IPS DF 4.7 (cell line): ENCODE data around the gene FRMD5.
"Not testable (repeated sequence)": the region's sequence is repeated elsewhere in the genome, so short reads cannot be mapped to it uniquely, and the experiment has no call there.

Source experiments
- DNase-seq: peaks from one replicate; pipeline ENCODE4 v3.0.0-alpha.2; 2013; ENCODE audit warnings: low spot score; ENCODE audit errors: extremely low read depth

FRMD5 gene

DNA sequence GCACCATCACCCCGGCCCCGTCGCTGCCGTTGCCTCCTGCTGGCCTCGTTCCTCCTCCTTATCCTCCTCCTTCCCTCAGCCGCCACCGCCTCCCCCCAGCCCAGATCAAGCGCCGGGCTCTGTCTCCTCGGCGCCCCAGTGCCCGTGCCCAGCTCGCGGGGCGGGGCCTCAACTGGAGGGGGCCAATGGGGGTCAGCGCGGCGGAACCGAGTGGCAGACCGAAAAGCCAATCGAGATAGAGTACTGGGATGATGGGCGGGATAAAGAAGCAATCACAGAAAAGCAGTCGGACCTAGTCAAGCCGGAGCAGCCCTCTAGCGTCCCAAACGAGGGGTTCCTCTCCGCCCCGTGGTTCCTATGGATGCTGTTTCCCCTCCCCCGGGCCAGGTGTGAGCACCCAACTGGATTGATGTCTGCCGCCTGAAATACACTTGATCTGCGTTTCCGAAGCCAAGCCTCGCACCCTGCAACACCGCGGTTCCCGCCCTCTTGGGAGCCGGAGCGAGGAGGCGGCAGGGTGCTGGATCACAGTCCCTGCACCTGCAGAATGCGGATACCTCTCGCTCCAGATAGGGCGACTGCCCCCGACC is at the start of gene FRMD5:
Gene FRMD5, minus strand, starts transcription at position 121 of the 590 bp plus-strand sequence.
- DNase-seq, result peak; percentile 87

DNA sequence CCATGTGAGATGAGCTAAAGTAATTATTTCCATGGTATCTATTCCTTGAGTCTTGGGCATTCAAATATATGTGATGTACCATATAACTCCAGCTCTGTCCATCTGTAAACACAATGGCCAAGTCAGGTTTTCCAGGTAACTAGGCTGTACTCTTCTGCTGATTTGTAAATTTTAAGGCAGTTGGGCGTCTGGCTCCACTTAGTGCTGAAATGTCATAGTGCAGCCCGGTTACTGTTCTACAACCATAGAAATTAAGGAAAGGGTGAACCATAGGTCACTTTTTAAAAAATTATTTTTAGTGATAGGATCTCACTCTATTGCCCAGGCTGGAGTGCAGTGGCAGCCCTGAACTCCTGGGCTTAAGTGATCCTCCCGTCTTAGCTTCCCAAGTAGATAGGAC is 48.8 kb upstream of the FRMD5 start:
- no peak for DNase-seq

DNA sequence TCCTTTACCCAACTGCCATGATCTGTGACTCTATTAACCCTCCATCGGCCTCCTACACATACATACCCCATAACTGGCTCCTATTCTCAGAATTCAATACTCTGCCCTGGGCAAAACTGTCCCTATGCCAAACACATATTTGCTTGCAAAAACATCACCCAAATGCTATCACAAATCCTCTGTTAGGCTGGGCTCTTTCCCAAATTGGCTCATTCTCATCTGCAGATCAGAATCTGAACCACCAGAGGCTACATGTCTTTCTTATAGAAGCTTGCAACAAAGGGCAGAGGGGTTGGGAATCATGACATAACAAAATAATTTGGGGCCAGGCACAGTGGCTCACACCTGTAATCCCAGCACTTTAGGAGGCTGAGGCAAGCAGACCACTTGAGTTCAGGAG is 48.1 kb upstream of the FRMD5 start:
- DNase-seq, result no peak

DNA sequence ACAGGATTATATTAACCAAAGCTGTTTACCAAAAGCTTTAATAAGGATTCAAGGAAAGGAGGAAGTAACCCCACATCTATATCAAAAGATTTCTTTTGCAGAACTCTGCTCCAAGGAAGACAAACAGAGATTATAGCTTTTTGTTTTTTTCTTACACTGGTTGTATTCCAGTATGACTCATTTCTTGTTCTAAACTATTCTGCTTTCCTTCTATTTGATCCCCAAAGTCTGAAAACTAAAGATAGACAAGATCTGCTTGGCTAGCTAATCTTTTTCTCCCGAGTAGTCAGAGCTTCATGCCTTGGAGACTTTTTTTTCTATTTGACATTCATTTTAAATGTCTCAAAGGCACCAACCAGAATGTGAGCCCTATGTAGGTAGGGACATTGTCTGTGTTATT is 36.8 kb upstream of the FRMD5 start:
- no peak for DNase-seq

DNA sequence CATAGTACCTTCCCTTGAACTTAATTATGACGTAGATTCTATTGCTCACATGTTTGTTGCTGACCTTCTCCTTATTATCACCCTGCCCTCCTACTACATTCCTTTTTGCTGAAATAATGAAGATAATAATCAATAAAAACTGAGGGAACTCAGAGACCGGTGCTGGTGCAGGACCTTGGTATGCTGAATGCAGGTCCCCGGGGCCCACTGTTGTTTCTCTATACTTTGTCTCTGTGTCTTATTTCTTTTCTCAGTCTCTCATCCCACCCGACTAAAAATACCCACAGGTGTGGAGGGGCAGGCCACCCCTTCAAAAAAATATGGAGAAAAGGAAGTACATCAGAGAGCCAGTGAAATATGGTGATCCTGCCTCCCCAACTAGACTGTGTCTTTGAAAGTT is 34.2 kb upstream of the FRMD5 start:
- not testable (repeated sequence) for DNase-seq

DNA sequence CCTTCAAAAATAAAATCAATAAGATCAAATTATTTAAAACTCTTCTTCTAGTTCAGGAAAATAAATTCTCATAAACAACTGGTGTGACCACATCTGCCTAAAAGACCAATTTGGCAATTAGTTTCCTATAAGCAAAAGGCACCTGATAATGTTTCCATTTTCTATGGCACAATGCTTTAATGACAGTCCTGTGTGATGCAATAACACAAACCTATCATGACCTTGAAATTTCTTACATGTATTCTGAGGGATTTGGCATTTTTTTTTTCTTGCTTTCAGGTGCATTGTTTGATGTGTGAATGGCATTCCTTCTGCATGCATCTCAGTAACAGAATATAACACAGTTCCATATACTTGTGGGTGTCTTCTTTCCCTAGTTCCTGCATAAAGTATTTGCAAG is 32.5 kb upstream of the FRMD5 start:
- no peak for DNase-seq

DNA sequence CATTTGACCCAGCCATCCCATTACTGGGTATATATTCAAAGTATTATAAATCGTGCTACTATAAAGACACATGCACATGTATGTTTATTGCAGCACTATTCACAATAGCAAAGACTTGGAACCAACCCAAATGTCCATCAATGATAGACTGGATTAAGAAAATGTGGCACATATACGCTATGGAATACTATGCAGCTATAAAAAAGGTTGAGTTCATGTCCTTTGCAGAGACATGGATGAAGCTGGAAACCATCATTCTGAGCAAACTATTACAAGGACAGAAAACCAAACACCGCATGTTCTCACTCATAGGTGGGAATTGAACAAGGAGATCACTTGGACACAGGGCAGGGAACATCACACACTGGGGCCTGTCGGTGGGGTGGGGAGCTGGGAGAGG is 31.9 kb upstream of the FRMD5 start:
- not testable (repeated sequence) for DNase-seq

DNA sequence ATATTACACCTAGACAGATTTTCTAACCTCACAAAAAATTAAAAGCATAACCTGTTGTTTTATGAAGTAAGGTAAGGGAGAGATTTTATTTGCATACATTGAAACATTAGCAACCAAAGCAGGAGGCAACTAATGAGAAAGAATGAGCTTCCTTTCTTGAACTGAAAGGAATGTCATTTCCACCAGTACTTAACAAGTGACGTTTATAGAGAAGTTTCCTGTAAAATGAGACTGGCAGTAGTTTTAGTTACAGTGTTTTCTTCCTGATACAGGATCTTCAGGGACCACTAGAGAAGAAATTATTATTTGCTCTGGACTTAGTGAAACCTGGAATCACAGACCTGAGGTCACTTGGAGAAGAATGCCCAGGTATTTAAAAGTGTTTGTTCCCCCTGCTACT is 27.4 kb upstream of the FRMD5 start:
- no peak for DNase-seq

DNA sequence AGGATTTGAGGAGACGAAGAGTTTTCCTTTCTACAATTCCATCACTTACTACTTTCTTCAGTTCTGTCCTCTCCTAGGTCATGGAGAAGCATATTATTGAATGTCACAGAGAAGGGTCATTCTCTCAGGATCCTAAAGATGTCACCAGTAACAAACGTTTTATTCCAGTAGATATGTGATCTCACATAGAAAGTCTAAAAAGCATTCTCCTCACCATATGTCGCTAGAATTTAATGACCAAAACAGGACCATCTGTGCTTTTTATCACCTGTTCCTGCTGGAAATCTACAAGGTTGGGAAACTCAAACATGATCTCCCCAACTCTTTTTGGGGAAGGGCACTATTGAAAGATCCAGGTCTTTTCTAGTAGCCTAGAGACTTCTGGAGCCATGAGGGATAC is 24.0 kb upstream of the FRMD5 start:
- no peak for DNase-seq

DNA sequence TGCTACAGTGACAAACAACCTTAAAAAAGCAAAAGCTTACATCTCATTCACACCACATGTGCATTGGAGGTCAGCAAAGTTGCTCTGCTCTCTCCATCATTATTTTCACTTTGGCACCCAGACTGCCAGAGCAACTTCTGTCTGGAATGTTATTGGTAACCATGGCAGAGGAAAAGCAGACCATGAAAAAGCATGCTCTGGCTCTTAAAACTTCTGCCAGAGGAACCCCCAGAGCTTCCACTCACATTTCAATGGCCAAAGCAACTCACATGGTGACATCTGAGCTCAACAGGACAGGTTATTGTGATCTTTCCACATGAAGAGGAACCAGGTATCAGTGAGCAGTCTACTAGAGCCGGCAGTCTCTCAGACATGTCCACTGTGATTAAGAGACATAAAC is 21.9 kb upstream of the FRMD5 start:
- DNase-seq, result no peak

DNA sequence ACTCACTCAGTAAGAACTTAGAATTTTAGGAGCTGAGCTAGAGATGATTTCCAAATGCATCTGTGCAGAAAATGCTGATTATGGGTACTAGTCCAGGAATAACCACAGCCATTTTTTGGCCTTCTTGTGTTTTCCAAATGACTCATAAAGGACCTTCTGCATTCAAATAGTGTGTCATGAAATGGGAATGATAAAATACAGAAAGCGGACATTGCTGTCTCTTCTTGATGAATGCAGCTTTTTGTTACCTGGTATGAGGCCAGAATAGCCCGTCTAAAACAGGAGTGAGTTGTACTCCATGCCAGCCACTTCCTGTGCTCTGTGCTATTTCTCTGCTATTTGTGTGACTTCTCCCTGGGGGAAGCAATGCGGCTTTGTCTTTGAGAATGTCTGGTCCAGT is 20.5 kb upstream of the FRMD5 start:
- no peak for DNase-seq

DNA sequence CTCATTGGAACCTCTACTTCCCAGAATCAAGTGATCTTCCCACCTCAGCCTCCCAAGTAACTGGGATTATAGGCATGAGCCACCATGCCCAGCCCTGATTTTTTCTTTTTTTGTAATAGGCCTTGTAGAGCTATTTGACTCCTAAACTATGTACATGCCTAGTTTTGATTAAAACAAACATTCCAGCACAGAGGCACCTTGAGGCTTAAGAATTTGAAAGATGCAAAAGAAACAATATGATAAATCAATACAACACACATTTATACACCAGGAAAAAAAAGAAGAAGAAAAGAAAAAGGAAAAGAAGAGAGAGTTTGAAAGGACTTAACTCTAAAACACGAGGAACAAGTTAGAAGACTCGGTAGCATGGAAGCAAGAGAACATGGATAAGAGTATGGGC is 13.9 kb upstream of the FRMD5 start:
- DNase-seq, result no peak

DNA sequence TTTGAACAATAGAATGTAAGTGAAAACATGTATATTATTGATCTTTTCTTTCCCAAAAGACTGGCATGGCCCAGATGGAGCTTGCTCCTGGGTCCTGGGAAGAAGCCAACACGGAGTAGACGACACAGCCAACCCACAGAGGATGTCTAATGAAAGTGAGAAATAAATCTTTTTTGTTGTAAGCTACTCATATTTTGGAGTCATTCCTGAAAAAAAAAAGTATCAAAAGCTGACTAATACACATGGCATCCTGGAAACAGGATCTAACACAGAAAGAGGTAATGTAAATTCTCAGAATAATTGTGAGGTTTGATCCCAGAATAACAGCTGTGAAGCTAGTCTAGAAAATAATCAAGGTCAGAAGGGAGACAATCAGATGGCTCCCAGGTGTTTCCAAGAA is 12.6 kb upstream of the FRMD5 start:
- no peak for DNase-seq

DNA sequence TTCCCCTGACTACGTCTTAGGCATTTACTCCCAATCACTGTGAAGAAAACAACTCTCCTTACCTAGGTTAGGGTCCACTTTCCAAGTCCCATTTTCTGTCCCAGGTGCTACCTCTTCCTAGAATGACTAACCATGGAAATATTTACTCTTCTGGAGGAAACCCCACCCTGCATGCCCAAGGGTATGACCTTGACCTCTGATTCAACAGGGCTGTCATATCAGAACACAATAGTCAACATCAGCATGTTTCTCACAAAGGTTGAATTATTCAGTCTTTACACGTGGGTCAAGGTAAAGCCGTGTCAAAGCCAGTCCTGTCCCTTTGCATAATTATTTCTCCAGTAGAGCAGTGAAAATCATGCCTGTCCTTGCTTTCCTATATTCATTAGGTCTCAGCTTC is 4.3 kb upstream of the FRMD5 start:
- no peak for DNase-seq

DNA sequence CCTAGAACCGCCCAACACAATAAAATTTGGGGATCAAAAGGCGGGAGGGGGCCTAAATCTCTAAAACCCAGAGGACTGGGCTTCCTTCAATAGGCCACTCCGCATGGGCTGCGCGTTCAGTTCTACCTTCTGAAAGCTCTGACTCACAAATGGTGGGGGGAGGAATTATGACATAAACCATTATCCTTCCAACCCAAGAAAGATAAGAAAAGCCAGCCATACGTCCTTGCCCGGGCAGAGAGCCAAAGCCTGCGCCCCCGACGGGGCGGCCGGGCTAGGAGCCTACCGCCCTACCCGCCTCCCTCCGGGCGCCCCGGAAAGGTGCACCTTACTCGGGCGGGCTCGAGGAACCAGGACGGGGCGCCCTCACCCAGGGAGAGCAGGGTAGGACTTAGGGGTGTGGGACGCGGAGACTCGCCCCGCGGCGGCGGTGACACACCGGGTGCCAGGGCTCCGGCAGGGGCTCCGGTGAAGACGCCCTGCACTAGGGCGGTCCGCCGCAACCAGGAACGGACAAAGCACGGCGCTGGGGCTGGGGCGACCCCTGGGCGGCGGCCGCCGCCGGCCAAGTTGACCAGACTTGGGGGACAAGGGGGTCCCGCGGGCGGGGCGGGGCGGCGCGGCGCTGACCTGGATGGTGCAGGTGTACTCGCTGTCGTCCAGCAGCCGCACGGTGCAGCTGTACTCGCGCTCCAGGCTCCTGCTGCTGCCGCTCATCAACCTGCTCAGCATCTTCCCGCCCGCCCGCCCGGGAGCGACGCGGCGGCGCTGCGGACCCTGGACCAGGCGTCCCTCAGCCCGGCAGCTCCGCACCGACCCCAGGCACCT is 534 bp downstream of the FRMD5 start:
- DNase-seq, result no peak

DNA sequence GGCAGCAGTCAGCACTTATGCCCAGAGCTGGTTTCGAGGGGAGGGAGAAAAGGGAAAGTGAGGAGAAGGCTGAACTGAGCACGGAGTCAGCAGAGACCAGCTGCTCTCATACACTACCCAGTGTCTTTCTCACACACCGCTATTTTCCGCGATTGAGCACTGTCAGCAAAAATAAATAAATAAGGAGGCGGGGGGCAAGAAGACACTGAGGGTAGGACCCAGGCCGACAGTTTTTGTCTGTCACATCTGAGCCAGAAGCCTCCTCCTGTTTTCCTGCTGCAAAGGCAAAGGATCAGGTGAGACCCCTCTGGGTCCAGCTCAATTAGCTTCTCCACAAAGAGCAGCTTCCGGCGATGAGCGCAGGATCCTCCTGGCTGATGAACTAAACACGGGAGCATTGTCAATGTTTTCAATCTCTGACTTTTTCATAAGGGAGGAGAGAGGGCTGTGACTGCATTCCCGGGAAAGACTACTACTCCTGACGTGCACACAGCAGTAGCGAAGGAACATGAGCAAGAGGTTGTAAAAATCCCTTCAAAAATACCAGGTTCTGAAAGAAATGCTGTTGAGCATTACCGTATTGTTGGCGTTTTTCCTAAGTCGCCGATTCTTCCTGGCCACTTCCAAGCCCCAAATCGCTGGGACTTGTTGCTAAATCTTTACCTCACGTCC is 1.3 kb downstream of the FRMD5 start:
- DNase-seq, result no peak

DNA sequence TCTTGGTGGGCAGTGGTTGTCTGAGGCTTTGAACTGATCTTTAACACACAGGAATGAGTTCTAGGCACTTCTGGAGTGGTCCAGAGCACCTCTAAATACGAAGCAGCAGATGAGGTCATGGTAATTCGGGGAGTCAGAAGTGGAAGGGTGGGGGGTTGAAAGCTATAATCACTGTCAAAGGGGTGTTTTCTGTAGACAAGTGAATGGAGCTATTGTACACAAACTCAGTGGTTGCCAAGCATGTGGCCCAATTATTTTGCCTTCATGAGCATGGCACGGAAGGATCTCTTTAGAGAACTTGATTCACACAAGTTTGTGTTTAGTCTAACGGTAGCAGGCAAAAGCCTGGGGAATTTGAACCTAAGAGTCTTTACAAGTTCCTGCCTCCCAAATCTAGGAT is 6.3 kb downstream of the FRMD5 start:
- DNase-seq, result no peak

DNA sequence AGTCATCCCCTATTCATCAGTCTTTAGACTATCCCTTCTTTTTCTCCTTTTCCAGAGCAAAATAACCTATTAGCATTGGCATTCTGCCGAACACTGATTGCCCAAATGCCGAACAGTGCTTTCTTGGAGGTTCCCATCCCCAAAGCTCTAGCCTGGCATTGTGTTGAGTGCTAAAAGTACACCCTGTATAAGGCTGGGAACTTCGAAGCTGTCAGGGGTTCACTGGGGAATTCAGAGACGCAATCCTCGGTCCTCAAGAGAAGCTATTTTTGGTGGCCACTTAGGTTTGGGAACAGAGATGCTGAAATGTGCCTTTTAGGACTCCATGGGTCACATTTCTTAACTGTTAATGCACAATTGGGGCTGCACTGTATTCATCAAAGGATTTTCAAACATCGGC is 8.4 kb downstream of the FRMD5 start:
- DNase-seq, result no peak

DNA sequence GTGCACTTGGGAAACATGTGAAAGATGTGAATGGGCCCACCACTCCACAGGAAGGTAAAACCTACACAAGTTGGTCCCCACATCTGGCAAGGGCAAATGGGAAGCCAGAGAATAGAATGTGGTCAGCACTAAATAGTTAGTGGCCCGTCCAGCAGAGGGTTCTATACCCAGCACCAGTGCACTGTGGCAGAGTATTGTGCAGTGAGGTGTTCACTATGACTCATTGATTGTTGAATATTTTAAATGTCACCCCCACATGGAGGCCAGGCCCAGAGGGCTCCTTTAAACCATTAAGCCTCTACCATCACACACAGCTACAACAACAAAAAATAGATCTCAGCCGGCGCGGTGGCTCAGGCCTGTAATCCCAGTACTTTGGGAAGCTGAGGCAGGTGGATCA is 11.7 kb downstream of the FRMD5 start:
- no peak for DNase-seq

DNA sequence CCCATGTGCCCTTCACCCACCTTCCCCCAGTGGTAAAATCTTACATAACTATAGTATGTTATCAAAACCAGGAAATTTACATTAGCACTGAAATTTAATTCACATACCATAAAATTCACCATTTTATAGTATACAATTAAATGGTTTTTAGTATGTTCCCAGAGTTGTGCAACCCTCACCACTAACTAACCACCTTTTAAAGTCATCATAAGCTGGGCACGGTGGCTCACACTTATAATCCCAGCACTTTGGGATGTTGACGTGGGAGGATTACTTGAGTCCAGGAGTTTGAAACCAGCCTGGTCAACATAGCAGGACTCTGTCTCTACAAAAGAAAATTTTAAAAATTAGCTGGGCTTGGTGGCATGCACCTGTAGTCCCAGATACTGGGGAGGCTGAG is 13.7 kb downstream of the FRMD5 start:
- DNase-seq, result no peak

DNA sequence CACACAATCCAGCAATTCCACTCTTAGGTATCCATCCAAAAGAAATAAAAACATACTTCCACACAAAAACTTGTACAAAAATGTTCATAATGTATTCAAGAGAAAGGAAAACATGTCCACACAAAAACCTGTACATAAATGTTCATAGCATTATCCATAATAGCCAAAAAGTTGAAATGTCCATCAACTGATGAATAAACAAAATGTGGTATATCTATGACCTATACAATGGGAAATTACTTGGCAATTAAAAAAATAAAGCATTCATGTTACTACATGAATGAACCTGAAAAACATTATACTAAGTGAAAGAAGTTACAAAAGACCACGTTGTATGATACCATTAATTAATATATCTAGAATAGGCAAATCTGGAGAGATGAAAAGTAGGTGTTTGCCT is 17.9 kb downstream of the FRMD5 start:
- no peak for DNase-seq

DNA sequence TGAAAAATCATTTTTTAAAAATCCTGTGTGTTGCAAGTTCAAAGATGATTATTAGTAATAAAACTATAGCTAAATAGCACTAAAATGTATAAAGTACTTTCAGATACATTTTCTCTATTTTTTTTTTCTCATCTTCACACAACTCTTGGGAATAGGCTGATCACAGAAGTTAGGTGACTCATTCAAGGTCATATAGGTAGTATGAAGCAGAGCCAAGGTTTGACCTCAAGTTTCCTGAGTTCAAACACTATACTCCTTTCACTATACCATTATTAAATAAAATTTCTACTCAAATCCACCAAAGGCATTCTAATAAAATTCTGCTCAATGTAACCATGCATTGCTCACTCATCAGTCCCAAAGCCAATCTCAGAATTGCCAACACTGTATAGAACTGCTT is 21.3 kb downstream of the FRMD5 start:
- no peak for DNase-seq

DNA sequence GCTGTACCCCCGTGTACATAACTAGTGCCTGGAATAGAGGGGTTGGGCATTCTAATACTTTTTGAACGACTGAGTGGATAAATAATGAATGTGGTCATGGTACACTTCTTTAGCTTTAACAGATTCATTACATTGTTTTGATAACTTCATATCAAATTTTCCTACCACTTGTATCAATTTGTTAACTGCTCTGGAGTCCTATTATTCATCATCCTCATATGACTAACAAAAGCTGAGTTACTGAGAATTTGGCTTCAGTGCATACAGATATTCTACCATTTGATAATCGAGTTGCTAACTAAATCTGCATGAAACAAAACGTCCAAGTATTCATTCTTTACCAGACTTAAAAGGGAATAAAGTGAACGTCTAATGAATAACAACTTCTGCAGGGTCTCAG is 31.7 kb downstream of the FRMD5 start:
- DNase-seq, result no peak
